ENCODE measurements around the gene CLSTN3.
A peak's percentile ranks its signal among the peaks of the same experiment; 100 is the strongest.

CLSTN3 gene

DNA sequence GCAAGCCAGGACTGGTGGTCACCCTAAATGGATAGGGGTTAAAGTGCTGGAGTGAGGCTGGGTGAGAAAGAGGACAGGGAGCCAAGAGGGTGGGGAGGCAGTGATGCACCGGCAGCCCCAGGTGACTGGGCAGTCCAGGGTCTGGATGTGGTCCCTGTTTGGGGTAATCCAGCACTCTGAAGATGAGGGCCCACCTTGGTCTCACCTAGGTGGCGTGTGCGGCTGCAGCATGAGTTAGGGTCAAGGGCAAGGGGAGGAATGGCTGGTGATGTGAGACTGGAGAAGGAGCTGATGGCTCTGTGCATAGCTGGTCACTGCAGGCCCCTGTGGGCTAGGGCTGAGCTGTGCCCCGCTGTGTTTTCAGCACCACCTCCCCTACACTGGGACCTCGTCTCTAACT lies 19.5 kb upstream of the CLSTN3 start:
- H3K4me1 Mint-ChIP-seq (ENCODE audit: low read depth): peaks cover 30% of the 10 kb centered on the region
- H3K36me3 Mint-ChIP-seq (ENCODE audit: low read depth): peaks cover 37% of the 10 kb centered on the region
- no peak overlapping the region for H3K4me3 Mint-ChIP-seq
- DNase-seq (ENCODE audit: low spot score): no peak
- no peaks in the 10 kb centered on the region for H3K27me3 Mint-ChIP-seq (ENCODE audit: low read depth)
- H3K9me3 Mint-ChIP-seq: peaks cover 12% of the 10 kb centered on the region
- H3K27ac Mint-ChIP-seq: no peak overlapping the region

GRCh38 chr12:7112041-7112440 lies 18.1 kb upstream of the CLSTN3 start:
- no peaks in the 10 kb centered on the region for H3K9me3 Mint-ChIP-seq
- peaks cover 32% of the 10 kb centered on the region for H3K36me3 Mint-ChIP-seq (ENCODE audit: low read depth)
- H3K27ac Mint-ChIP-seq: no peak overlapping the region
- H3K4me1 Mint-ChIP-seq (ENCODE audit: low read depth): peaks cover 22% of the 10 kb centered on the region
- H3K4me3 Mint-ChIP-seq: no peak overlapping the region
- no peak for DNase-seq (ENCODE audit: low spot score)
- H3K27me3 Mint-ChIP-seq (ENCODE audit: low read depth): no peaks in the 10 kb centered on the region

DNA sequence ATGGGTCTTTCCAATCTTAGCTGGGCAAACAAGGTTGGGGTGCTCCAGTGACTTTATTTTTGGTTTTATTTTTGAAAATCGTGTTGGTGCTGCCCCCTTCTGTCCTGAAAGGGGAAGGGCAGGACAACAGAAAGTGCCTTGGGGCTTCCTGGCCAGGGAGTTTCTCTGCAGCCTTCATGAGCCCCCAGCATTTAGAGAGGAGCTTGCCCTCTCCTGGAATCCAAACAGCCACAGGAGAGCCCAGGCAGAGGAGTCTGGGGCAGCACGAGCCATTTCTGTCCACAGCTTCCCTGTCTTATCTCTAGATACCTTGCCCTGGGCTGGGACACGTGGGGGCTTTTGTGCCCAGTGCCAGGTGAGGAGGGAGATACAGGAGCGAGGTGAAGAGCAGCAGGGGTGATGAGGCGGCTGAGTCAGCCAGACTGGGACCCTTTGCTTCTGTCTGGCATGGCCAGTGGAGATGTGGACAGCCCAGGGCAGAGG lies 16.7 kb upstream of the CLSTN3 start:
- H3K4me1 Mint-ChIP-seq (ENCODE audit: low read depth): peaks cover 16% of the 10 kb centered on the region
- peak overlapping the region; percentile 53 for H3K27ac Mint-ChIP-seq
- H3K27me3 Mint-ChIP-seq (ENCODE audit: low read depth): no peaks in the 10 kb centered on the region
- H3K4me3 Mint-ChIP-seq: no peak overlapping the region
- peaks cover 33% of the 10 kb centered on the region for H3K36me3 Mint-ChIP-seq (ENCODE audit: low read depth)
- no peaks in the 10 kb centered on the region for H3K9me3 Mint-ChIP-seq
- peak; percentile 34 for DNase-seq (ENCODE audit: low spot score)

- no peak overlapping the region for H3K27ac Mint-ChIP-seq
- H3K9me3 Mint-ChIP-seq: no peaks in the 10 kb centered on the region
- H3K36me3 Mint-ChIP-seq (ENCODE audit: low read depth): peaks cover 37% of the 10 kb centered on the region
- no peak for DNase-seq (ENCODE audit: low spot score)
- H3K4me3 Mint-ChIP-seq: no peak overlapping the region
- H3K4me1 Mint-ChIP-seq (ENCODE audit: low read depth): peaks cover 18% of the 10 kb centered on the region
- H3K27me3 Mint-ChIP-seq (ENCODE audit: low read depth): no peaks in the 10 kb centered on the region
These were observed 16.2 kb upstream of the CLSTN3 start for GRCh38 chr12:7114008-7114407.

DNA sequence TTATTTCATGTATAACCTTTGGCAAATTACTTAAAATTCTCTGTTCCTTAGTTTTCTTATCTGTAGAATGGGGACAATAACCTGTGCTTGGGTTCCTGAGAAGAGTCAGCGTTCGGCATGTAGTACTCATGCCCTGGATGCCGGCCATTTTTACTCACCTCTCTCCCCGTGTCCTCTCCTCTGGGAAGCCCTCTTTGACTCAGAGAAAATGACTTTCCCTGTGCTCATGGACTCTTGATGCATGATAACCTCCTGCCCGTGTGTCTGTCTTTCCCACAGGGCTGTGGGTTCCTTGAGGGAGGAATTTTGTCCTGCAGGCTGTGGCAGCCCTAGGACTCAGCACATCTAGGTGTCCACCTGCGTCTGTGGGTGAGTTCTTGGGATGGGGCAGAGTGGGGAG lies 15.3 kb upstream of the CLSTN3 start:
- H3K27ac Mint-ChIP-seq: no peak overlapping the region
- no peaks in the 10 kb centered on the region for H3K27me3 Mint-ChIP-seq (ENCODE audit: low read depth)
- H3K4me1 Mint-ChIP-seq (ENCODE audit: low read depth): peaks cover 11% of the 10 kb centered on the region
- no peak for DNase-seq (ENCODE audit: low spot score)
- no peak overlapping the region for H3K4me3 Mint-ChIP-seq
- no peaks in the 10 kb centered on the region for H3K9me3 Mint-ChIP-seq
- peaks cover 37% of the 10 kb centered on the region for H3K36me3 Mint-ChIP-seq (ENCODE audit: low read depth)

GRCh38 chr12:7116196-7116595 lies 14.0 kb upstream of the CLSTN3 start:
- no peak for DNase-seq (ENCODE audit: low spot score)
- Mint-ChIP-seq H3K9me3 (no peaks in the 10 kb centered on the region), H3K4me3 (no peak overlapping the region), H3K27ac (no peak overlapping the region), H3K4me1 (ENCODE audit: low read depth) (peaks cover 7% of the 10 kb centered on the region), H3K36me3 (ENCODE audit: low read depth) (peaks cover 38% of the 10 kb centered on the region), H3K27me3 (ENCODE audit: low read depth) (no peaks in the 10 kb centered on the region)

DNA sequence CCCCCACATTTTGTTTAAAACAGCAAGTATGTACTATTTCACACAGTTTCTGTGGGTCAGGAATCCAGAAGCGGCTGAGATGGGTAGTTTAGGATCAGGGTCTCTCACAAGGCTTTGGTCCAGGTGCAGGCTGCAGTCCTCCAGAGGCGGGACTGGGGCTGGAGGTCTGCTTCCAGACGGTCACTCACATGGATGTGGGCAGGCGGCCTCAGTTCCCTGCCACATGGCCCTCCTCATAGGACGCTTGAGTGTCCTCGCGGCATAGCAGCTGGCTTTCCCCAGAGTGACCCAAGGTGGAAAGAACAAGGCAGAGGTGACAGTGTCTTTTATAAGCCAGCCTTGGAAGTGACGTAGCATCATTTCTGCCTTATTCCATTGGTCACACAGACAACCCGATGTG lies 13.3 kb upstream of the CLSTN3 start:
- DNase-seq (ENCODE audit: low spot score): no peak
- H3K36me3 Mint-ChIP-seq (ENCODE audit: low read depth): peaks cover 40% of the 10 kb centered on the region
- no peak overlapping the region for H3K27ac Mint-ChIP-seq
- H3K9me3 Mint-ChIP-seq: no peaks in the 10 kb centered on the region
- no peak overlapping the region for H3K4me3 Mint-ChIP-seq
- peaks cover 7% of the 10 kb centered on the region for H3K4me1 Mint-ChIP-seq (ENCODE audit: low read depth)
- no peaks in the 10 kb centered on the region for H3K27me3 Mint-ChIP-seq (ENCODE audit: low read depth)

GRCh38 chr12:7117670-7118069 lies 12.5 kb upstream of the CLSTN3 start:
- no peak overlapping the region for H3K4me3 Mint-ChIP-seq
- no peaks in the 10 kb centered on the region for H3K27me3 Mint-ChIP-seq (ENCODE audit: low read depth)
- no peak for DNase-seq (ENCODE audit: low spot score)
- peaks cover 40% of the 10 kb centered on the region for H3K36me3 Mint-ChIP-seq (ENCODE audit: low read depth)
- H3K27ac Mint-ChIP-seq: no peak overlapping the region
- H3K4me1 Mint-ChIP-seq (ENCODE audit: low read depth): peaks cover 7% of the 10 kb centered on the region
- H3K9me3 Mint-ChIP-seq: no peaks in the 10 kb centered on the region

- H3K4me1 Mint-ChIP-seq (ENCODE audit: low read depth): peaks cover 2% of the 10 kb centered on the region
- no peak for DNase-seq (ENCODE audit: low spot score)
- no peaks in the 10 kb centered on the region for H3K27me3 Mint-ChIP-seq (ENCODE audit: low read depth)
- peaks cover 37% of the 10 kb centered on the region for H3K36me3 Mint-ChIP-seq (ENCODE audit: low read depth)
- no peak overlapping the region for H3K4me3 Mint-ChIP-seq
- H3K27ac Mint-ChIP-seq: no peak overlapping the region
- no peaks in the 10 kb centered on the region for H3K9me3 Mint-ChIP-seq
These were observed 11.3 kb upstream of the CLSTN3 start for GRCh38 chr12:7118881-7119280.

GRCh38 chr12:7120166-7120565 lies 10.0 kb upstream of the CLSTN3 start:
- Mint-ChIP-seq H3K4me3 (no peak overlapping the region), H3K9me3 (no peaks in the 10 kb centered on the region), H3K27ac (no peak overlapping the region), H3K4me1 (ENCODE audit: low read depth) (peaks cover 2% of the 10 kb centered on the region), H3K36me3 (ENCODE audit: low read depth) (peaks cover 32% of the 10 kb centered on the region), H3K27me3 (ENCODE audit: low read depth) (no peaks in the 10 kb centered on the region)
- no peak for DNase-seq (ENCODE audit: low spot score)

DNA sequence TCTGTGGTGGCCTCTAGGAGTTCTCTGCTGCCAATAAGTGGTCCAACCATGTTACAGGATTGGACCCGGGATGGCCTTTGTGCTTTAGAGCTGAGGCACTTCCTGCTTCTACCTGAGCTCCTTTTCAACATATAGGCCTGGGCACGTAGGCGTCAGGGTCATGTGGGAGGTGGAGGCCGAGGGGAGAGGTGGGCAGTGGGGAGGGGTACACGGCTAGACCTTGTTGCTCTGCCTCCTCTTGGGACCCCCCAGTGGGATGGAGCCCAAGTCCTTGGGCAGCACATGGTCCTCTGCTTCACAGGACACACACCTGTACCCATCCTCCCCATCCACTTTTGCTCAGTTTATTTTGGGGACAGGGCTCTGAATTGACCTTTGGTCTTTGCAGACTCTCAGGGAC lies 8.8 kb upstream of the CLSTN3 start:
- Mint-ChIP-seq H3K9me3 (no peaks in the 10 kb centered on the region), H3K4me3 (no peak overlapping the region), H3K27ac (no peak overlapping the region), H3K27me3 (ENCODE audit: low read depth) (no peaks in the 10 kb centered on the region), H3K4me1 (ENCODE audit: low read depth) (peaks cover 2% of the 10 kb centered on the region), H3K36me3 (ENCODE audit: low read depth) (peaks cover 24% of the 10 kb centered on the region)
- DNase-seq (ENCODE audit: low spot score): no peak

- no peaks in the 10 kb centered on the region for H3K27me3 Mint-ChIP-seq (ENCODE audit: low read depth)
- no peaks in the 10 kb centered on the region for H3K9me3 Mint-ChIP-seq
- peaks cover 2% of the 10 kb centered on the region for H3K4me1 Mint-ChIP-seq (ENCODE audit: low read depth)
- H3K4me3 Mint-ChIP-seq: no peak overlapping the region
- DNase-seq (ENCODE audit: low spot score): no peak
- H3K27ac Mint-ChIP-seq: no peak overlapping the region
- peaks cover 18% of the 10 kb centered on the region for H3K36me3 Mint-ChIP-seq (ENCODE audit: low read depth)
These were observed 7.1 kb upstream of the CLSTN3 start for GRCh38 chr12:7122811-7123769.

- no peak for DNase-seq (ENCODE audit: low spot score)
- Mint-ChIP-seq H3K36me3 (ENCODE audit: low read depth) (peaks cover 10% of the 10 kb centered on the region), H3K4me3 (no peak overlapping the region), H3K4me1 (ENCODE audit: low read depth) (peaks cover 3% of the 10 kb centered on the region), H3K27ac (peak overlapping the region; percentile 56), H3K27me3 (ENCODE audit: low read depth) (no peaks in the 10 kb centered on the region), H3K9me3 (no peaks in the 10 kb centered on the region)
These were observed 6.2 kb upstream of the CLSTN3 start for GRCh38 chr12:7123806-7124522.

GRCh38 chr12:7125632-7126227 lies 4.4 kb upstream of the CLSTN3 start:
- H3K4me3 Mint-ChIP-seq: no peak overlapping the region
- peaks cover 4% of the 10 kb centered on the region for H3K4me1 Mint-ChIP-seq (ENCODE audit: low read depth)
- no peaks in the 10 kb centered on the region for H3K27me3 Mint-ChIP-seq (ENCODE audit: low read depth)
- no peak for DNase-seq (ENCODE audit: low spot score)
- no peak overlapping the region for H3K27ac Mint-ChIP-seq
- peaks cover 7% of the 10 kb centered on the region for H3K36me3 Mint-ChIP-seq (ENCODE audit: low read depth)
- no peaks in the 10 kb centered on the region for H3K9me3 Mint-ChIP-seq

All from T-helper 2 cell treated with Interferon-gamma antibody and Interleukin-4, amounts not matched to agents 5 μg/mL and 100 μg/mL, for 36 hours (primary cell).